ENCODE results near the gene TOB1.

Gene TOB1

DNA sequence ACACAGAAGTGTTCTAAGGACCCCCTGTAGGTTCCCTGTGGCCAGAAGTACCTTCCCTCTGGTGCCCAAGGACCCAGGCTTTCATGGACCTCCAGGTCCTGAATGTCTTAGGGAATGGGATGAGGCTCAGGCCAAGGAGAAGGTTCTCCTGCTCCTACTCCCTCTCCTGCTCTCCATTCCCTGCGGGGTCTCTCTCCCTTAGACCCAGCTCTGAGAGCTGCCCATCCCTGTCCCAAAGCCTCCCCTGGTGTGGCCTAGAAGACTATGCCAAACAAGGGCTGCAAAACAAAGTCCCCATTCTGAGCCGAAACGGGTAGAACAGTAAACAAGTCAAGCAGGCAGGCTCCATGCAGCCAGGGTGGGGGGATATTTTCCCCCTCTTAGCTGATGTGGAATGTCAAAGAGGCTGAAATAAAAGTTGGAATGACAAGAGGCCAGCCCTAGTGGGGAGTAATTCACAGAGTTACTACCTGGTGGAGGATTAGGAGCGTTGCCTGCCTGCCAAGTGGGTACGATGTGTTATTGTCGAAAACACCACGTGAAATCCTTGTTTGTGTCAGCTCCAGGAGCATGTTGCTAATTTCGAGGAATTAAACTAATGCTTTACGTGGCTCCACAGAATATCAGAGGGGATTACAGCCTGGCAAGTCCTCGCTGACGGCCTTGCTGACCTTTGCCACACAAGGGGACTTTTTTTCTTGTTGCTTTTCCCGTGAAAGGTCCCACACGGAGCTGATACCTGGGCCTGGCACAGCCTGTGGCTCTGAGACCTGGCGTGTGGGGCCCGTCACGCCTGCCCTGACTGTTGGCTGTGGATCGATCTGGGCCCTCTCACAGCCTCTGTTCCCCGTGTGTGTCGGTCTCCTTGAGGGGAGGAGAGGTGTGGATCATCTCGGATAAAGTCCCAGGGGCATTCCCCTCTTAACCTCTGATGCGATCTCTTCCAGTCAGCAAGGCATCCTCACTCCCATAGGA is 27.9 kb downstream of the TOB1 start:
- in situ Hi-C loops (cut with MboI; ENCODE audit: low pct_unique_long_range_greater_than_20kb, low sequenced_read_pairs, unreplicated experiment), result loop anchor here (5.0 kb wide), 1 partner anchor 56 kb away; no protein-coding TSS in a partner anchor
- TF ChIP-seq, protein P1, sequence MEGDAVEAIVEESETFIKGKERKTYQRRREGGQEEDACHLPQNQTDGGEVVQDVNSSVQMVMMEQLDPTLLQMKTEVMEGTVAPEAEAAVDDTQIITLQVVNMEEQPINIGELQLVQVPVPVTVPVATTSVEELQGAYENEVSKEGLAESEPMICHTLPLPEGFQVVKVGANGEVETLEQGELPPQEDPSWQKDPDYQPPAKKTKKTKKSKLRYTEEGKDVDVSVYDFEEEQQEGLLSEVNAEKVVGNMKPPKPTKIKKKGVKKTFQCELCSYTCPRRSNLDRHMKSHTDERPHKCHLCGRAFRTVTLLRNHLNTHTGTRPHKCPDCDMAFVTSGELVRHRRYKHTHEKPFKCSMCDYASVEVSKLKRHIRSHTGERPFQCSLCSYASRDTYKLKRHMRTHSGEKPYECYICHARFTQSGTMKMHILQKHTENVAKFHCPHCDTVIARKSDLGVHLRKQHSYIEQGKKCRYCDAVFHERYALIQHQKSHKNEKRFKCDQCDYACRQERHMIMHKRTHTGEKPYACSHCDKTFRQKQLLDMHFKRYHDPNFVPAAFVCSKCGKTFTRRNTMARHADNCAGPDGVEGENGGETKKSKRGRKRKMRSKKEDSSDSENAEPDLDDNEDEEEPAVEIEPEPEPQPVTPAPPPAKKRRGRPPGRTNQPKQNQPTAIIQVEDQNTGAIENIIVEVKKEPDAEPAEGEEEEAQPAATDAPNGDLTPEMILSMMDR (IDR thresholded peaks at IDR 0.05; ENCODE audit: extremely low read depth, insufficient read depth, missing control alignments), result no peak
- peak; percentile 18 for DNase-seq (ENCODE audit: low spot score)

DNA sequence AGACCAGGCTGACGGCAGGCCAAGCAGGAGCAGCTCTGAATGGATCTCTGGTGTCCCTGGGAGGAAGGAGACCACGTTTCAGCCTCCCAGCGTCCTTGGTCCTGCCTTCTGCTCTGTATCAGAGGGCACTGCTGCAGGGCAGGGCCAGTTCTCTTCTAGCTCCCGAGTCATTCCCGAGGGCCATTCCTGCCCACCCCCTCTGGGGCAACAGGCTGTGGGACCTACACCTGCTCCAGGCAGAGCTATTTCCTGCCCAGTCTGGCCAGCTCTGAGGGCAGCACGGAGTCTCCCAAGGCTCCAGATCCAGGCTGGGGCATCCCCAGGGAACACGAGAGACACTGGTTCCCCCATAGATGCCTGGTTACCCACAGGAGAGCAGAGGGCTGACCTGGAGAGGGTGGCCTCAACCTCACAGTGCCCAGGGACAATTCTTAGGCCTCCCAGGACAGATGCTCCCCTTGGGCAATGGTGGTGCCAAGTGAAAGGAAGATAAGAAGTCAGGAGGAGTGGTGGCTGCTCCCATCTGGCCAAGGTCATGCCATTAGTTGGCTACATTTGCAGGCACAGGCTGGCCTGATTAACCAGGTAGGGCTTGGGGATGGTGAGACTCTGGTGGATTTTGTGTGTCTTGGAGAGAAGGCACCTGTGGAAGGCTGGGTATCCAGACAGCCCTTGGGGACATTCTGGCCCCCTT is 28.7 kb downstream of the TOB1 start:
- no peak for DNase-seq (ENCODE audit: low spot score)
- in situ Hi-C loops (cut with MboI; ENCODE audit: low pct_unique_long_range_greater_than_20kb, low sequenced_read_pairs, unreplicated experiment), result loop anchor here (5.0 kb wide), 1 partner anchor 55 kb away; no protein-coding TSS in a partner anchor
- TF ChIP-seq, protein P1 (IDR thresholded peaks at IDR 0.05; ENCODE audit: extremely low read depth, insufficient read depth, missing control alignments), result no peak

DNA sequence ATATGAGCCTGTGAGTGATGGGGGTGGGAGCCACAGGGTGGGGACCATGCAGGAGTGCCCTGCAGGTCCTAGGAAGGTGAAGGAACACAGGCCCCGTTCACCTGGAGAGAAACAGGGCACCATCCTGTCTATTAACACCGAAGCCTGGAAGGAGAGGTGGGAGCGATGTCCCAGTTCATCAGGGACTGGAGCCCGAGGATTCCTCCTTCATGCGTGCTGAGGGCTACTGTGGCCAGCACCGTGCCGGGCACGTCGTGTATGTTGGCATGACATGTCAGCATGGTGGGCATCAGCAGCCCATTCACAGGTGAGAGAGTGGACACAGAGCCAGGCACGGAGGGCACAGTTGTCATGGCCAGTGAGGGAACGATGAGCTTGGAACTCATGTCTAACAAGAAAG is 29.3 kb downstream of the TOB1 start:
- TF ChIP-seq, protein P1 (IDR thresholded peaks at IDR 0.05; ENCODE audit: extremely low read depth, insufficient read depth, missing control alignments), result no peak
- in situ Hi-C loops (cut with MboI; ENCODE audit: low pct_unique_long_range_greater_than_20kb, low sequenced_read_pairs, unreplicated experiment), result loop anchor here (5.0 kb wide), 1 partner anchor 55 kb away; no protein-coding TSS in a partner anchor
- no peak for DNase-seq (ENCODE audit: low spot score)

DNA sequence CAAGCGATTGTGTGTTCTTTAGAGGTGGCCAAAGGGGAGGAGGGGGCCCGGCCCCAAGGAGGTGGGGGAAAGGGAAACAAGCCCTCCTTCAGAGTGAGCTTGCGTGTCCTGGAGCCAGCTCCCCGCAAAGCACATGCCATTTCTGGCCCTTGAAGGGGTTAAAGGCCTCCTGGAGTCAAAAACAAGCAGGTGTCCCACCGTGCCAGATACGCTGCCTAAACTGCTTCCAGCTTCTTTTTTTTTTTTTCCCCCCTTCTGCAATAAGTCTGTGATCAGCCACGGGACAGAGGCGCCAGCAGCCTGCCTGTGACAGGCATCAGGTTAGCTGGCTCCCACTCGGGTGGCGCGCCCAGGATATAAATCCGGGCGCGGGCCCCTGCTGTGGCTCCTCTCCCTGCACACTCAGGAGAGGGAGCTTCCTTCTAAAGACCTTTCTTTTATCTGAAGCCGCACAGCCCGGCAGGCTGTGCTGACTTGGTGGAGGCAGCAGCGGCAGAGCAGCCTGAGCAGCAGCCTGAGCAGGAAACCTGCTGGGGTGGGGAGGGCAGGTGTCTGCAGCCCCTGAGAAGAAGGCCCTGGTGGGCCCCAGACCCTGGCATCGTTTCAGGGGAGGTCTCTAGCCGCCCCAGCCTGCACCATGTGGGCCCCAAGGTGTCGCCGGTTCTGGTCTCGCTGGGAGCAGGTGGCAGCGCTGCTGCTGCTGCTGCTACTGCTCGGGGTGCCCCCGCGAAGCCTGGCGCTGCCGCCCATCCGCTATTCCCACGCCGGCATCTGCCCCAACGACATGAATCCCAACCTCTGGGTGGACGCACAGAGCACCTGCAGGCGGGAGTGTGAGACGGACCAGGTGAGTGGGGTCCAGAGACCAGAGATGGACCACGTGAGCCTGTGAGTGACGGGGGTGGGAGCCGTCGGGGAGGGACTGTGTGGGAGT is 30.6 kb downstream of the TOB1 start, which contains the start of gene WFIKKN2:
TSS of gene WFIKKN2 (plus strand) at position 286 of the 934 bp plus-strand sequence. CDS start at position 638, 352 bp downstream.
- in situ Hi-C loops (cut with MboI; ENCODE audit: low pct_unique_long_range_greater_than_20kb, low sequenced_read_pairs, unreplicated experiment), result loop anchor here (5.0 kb wide), 1 partner anchor 53 kb away; no protein-coding TSS in a partner anchor
- TF ChIP-seq, protein P1 (IDR thresholded peaks at IDR 0.05; ENCODE audit: extremely low read depth, insufficient read depth, missing control alignments), result no peak
- DNase-seq (ENCODE audit: low spot score), result peak; percentile 31

DNA sequence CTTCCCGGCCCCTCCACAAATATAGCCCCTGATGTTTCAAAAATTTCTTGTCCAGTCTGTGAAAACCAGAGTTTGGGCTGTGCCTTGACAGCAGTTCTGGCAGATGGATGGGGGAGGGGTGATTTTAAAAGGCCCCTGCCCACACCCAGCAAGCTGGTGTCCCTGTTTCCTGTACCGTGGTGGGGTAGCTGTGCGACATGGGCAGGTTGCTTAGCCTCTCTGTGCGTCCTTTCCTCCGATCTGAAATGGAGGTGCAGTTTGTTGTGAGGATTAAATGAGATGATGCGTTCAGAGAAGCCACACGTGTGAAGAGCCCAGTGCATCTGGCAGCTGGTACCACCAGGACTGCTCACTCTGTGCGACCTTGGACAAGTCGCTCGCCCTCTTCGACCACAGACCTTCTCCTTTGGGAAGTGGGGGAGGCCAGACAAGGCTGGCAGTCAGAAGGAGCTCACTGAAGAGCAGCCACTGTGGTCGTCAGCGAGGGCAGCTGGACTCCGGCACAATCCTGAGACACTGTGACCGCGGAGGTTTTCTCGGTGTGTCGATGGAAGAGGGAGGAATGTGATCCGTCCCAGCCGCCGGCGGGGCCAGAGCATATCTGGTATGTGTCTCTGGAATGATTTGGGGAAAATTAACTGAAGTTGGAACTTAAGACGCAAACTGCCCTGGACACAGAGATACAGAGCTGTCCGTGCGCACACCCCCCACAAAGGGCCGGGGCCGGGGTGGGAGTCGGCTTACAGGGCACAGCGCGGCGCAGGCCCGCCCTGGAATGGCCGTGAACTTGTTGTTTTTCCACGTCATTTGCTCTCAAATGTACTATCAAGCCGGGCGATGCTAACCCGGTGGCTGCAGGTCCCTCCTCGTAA is 31.5 kb downstream of the TOB1 start:
- TF ChIP-seq, protein P1 (IDR thresholded peaks at IDR 0.05; ENCODE audit: extremely low read depth, insufficient read depth, missing control alignments), result no peak
- in situ Hi-C loops (cut with MboI; ENCODE audit: low pct_unique_long_range_greater_than_20kb, low sequenced_read_pairs, unreplicated experiment), result loop anchor here (5.0 kb wide), 1 partner anchor 52 kb away; no protein-coding TSS in a partner anchor
- DNase-seq (ENCODE audit: low spot score), result peak; percentile 23
